D721Med (cell line): Measurements from ENCODE around the gene KIF14.

Source experiments
- DNase-seq: peaks from one replicate; pipeline ENCODE4 v3.0.0; 2011; ENCODE audit warnings: low spot score; ENCODE audit not compliant: insufficient read length
- FAIRE-seq: peaks from 2 replicates; lab custom pipeline; 2011; peaks lifted over from hg19 to GRCh38; lab: Jason Lieb, UNC
- TF ChIP-seq, protein P1 (sequence below): IDR thresholded peaks from 2 replicates; pipeline ENCODE4 v1.5.1; 2012; ENCODE audit warnings: mild to moderate bottlenecking, control low read depth; ENCODE audit not compliant: insufficient read depth; ENCODE audit errors: missing control alignments

KIF14 gene

DNA sequence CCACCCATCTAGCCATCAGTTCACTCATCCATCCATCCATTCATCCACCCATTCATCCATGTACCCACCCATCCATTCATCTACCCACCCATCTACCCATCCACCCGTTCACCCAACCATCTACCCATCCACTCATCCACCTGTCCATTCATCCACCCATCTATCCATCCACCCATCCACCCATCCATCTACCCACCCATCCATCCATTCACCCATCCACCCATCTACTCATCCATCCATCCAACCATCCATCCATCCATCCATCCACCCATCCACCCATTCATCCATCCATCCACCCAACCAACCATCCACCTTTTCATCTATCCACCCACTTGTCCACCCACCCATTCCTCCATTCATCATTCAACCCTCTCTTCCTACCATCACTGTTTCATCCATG, 80.3 kb downstream of the KIF14 start:
- DNase-seq (no peak), FAIRE-seq (no peak)
- TF ChIP-seq, protein P1, sequence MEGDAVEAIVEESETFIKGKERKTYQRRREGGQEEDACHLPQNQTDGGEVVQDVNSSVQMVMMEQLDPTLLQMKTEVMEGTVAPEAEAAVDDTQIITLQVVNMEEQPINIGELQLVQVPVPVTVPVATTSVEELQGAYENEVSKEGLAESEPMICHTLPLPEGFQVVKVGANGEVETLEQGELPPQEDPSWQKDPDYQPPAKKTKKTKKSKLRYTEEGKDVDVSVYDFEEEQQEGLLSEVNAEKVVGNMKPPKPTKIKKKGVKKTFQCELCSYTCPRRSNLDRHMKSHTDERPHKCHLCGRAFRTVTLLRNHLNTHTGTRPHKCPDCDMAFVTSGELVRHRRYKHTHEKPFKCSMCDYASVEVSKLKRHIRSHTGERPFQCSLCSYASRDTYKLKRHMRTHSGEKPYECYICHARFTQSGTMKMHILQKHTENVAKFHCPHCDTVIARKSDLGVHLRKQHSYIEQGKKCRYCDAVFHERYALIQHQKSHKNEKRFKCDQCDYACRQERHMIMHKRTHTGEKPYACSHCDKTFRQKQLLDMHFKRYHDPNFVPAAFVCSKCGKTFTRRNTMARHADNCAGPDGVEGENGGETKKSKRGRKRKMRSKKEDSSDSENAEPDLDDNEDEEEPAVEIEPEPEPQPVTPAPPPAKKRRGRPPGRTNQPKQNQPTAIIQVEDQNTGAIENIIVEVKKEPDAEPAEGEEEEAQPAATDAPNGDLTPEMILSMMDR: no peak

DNA sequence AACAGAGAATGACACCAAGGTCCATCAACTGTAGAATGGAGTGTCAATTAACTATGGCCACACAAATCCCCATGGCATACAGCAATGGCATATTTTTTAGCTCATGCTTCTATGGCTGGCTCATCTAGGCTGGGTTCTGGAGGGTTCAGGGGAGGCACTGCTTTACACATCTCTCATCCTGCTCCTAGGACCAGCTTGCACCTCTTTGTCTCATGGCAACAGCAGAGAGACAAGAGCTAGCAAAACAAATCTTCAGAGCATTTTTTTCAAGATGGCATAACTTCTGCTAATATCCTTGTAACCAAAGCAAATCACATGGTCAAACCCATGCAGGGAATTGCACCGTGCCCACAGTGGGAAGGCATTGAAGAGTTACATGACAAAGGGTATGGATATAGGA, 82.4 kb downstream of the KIF14 start:
- FAIRE-seq: no peak
- no peak for DNase-seq
- TF ChIP-seq, protein P1: no peak

DNA sequence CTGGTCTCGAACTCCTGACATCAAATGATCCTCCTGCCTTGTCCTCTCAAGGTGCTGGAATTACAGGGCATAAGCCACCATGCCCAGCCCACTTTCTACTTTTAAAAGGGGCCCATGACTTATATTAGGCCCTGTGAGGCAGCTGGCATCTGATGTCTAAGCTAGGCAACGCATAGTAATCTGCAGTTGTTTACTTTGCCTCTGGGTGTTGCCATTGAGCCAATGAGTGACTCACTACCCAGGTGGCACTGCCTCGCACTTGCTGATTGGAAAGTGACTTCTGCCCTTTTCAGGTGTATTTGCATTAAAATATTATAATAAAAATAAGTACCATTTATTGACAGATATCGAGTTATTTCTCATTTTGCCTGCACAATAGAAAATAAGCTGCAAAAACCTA, 84.9 kb downstream of the KIF14 start:
- DNase-seq (peak; percentile 46), FAIRE-seq (no peak)
- TF ChIP-seq, protein P1: peak; percentile 35

DNA sequence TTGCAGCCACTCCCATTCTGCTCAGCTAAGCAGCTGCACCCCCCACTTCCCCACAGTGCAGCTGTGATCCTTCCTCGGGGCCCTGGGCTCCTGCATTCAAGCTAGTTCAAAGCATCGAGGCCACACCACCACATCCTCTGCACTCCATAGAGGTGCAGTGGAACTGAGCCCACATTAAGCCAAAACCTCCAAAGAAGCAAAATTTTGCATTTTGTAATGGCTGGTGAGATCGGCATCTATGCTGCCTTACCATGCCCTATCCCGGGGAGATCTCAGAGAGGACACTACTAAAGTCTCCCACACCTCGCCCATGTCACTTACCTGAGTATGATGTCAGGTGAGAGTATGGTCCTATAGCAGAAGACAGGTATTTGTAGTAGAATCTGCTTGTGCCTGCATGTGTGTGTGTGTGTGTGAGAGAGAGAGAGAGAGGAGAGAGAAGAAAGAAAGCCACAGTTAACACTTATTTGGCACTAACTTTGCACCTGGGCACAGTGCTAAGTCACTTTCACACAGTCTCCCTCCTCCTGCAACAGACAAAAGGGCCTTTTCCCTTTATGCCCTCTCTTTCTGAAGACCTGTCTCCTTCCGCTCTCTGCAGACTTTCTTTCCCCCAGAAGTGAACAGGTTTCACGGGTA, 89.8 kb downstream of the KIF14 start:
- FAIRE-seq (no peak), DNase-seq (no peak)
- TF ChIP-seq, protein P1: no peak

DNA sequence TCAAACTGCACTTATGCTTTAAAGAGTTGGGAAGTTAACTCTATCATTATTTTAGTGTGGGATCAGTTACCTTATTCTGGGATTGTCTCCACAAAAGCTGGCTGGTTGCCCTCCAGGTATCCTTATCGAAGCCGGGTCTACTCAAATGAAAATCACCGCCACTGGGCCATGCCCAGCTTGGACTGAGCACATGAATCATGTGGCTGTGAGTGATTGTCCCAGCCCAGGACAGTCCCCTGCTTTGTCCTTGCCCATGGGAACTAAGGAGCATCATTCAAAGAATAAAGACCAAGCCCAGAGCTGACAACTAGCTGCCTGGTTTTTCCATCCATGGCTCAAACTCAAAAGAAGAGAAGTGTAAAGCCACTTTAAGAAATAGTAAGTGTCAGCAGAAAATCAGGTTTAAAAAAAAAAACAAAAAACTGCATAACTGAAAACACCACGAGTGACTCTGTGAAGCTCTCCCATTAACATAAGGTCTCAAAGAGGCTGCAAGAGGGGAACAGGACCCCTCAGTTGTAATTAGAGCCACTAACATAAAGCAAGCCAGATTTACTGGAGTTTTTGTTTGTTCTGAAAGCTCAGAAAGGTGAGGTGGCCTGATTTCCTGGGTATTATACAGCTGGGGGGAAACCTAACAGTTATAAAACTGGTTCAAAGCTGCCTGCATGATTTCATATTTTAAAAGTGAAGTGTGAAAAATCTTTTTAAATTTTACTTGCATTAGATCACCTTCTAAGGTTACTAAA, 91.5 kb downstream of the KIF14 start:
- TF ChIP-seq, protein P1: no peak
- no peak for FAIRE-seq
- no peak for DNase-seq

DNA sequence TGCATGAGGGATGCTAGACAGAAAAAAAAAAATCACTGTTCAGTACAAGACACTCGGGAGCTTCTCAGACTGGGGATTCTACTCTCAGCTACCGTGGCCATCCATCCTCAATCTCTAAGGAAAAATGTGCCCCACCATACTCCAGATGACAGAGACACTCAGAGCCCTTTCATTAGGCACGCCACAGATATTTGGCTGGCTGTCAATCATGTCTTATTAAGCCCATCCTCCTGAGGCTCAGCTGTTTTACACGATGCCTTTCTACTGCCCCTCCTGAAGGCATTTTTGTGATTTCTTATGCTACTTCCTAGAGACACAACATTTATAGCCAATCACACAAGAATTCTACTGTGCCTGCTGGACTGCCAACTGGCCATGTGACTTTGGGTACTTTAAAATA, 92.9 kb downstream of the KIF14 start:
- DNase-seq (no peak), FAIRE-seq (no peak)
- TF ChIP-seq, protein P1: no peak
